ENCODE results near the gene SH3RF1. TPM values are rescaled to one million over a fixed set of nuclear protein-coding genes. Genes with fewer than 3 reads are reported as not detected.

Gene SH3RF1
- total and polyA plus RNA-seq, 2 experiments from 2014 or later, result 7.8 to 12.4 TPM

- Mint-ChIP-seq H3K9me3 (no peaks in the 10 kb centered on the region), H3K4me3 (no peak overlapping the region), H3K36me3 (ENCODE audit: low read depth) (peaks cover 31% of the 10 kb centered on the region), H3K4me1 (peaks cover 4% of the 10 kb centered on the region; the same call in 2 of the 3 replicates), H3K27me3 (ENCODE audit: insufficient read depth, low read depth, poor library complexity) (peaks cover 1% of the 10 kb centered on the region), H3K27ac (no peak overlapping the region)
- no peaks in the 10 kb centered on the region for H3K79me2 ChIP-seq (replicated peaks; ENCODE audit: insufficient read depth)
- no peak for ATAC-seq
- H3K27ac ChIP-seq (ENCODE audit: low read depth), result no peak overlapping the region
- no peaks in the 10 kb centered on the region for H3K9me2 ChIP-seq (ENCODE audit: insufficient read depth)
- no peak overlapping the region for H3K4me2 ChIP-seq
- no peak for TF ChIP-seq ZNF331 (CRISPR knock-in tag; IDR thresholded peaks at IDR 0.05; ENCODE audit: low read depth)
- TF ChIP-seq STAT1 (IDR thresholded peaks at IDR 0.05; ENCODE audit: unreplicated experiment), result no peak
- TF ChIP-seq REST (IDR thresholded peaks at IDR 0.05; ENCODE audit: unreplicated experiment), result no peak
- TF ChIP-seq CREB1 (CRISPR knock-in tag; IDR thresholded peaks at IDR 0.05; ENCODE audit: low read depth), result no peak
- no peak for TF ChIP-seq ZNF114 (CRISPR knock-in tag; IDR thresholded peaks at IDR 0.05)
- no peak for TF ChIP-seq EZH2 (IDR thresholded peaks at IDR 0.05; ENCODE audit: low read depth, unreplicated experiment)
- TF ChIP-seq CTCF (conservative IDR thresholded peaks at IDR 0.05; ENCODE audit: low read depth in 2 of 2), result no peak
- TF ChIP-seq EZH2phosphoT487 (IDR thresholded peaks at IDR 0.05; ENCODE audit: unreplicated experiment), result no peak
- TF ChIP-seq ETS1 (IDR thresholded peaks at IDR 0.05), result no peak
- no peak for TF ChIP-seq NANOG (IDR thresholded peaks at IDR 0.05; ENCODE audit: borderline replicate concordance)
- no peak for TF ChIP-seq POLR2AphosphoS5 (IDR thresholded peaks at IDR 0.05; ENCODE audit: low read depth)
- no peak for TF ChIP-seq JUNB (IDR thresholded peaks at IDR 0.05; ENCODE audit: unreplicated experiment)
- TF ChIP-seq ZNF462 (CRISPR knock-in tag; IDR thresholded peaks at IDR 0.05), result no peak
- H2AFZ ChIP-seq, result no peak overlapping the region
- no peaks in the 10 kb centered on the region for H4K20me1 ChIP-seq (replicated peaks; ENCODE audit: insufficient read depth)
- DNase-seq (ENCODE audit: low spot score), result no peak
- no peak overlapping the region for H3K4me3 ChIP-seq
- no peaks in the 10 kb centered on the region for H3F3A ChIP-seq (replicated peaks; ENCODE audit: low read depth)
- no peaks in the 10 kb centered on the region for H3K27me3 ChIP-seq (ENCODE audit: insufficient read depth)
- H3K4me1 ChIP-seq (ENCODE audit: insufficient read depth), result no peaks in the 10 kb centered on the region
- H3K36me3 ChIP-seq (ENCODE audit: insufficient read depth), result peaks cover 6% of the 10 kb centered on the region
Observed at GRCh38 chr4:169131556-169132208, 139.1 kb downstream of the SH3RF1 start.

Measured in GM23338 (cell line).